ENCODE results near the gene ZZZ3. TPM values are rescaled to one million over a fixed set of nuclear protein-coding genes. Genes with fewer than 3 reads are reported as not detected.

ZZZ3 gene
- total and polyA plus RNA-seq, 2 of the 13 experiments (the other 11 are each of a cell fraction or from before 2014, with no cell fraction given), result 18.1 to 50.2 TPM

DNA sequence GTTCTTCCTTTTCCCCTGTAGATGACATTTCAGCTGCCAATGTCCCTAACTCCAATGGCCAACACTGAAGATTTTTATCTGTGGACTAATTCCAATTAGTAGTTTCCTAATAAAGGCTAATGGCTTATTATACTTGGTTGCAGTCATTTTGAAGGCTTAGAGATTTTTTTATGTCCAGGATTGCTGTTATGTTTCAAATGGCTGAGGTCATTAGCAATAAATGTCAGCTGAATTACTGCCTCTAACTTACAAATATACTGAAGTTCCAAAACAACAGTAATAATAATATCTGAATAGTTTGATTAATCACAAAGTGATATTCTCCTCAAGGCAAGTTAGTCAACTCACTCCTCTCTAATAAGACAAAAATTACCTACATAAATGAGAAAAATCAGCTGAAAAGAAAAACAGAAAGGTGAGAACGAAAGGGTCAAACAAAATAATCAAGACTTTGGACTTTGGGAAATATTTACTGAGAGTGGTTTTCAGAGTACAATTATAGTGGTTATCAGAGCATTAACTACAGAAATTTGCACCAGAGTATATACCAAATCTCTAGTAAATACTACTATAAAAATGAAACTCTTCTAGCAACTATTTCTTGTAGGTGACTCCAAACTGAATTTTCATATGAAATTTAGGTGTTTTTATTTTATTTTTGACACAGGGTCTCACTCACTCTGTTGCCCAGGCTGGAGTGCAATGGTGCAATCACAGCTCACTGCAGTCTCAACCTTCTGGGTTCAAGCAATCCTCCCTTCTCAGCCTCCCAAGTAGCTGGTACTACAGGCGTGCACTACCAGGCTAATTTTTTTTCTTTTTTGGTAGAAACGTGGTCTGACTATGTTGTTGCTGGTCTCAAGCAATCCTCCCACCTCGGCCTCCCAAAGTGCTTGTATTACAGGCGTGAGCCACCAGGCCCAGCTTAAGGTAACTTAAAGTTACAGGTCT, 3.5 kb downstream of the ZZZ3 start (continued):
- TF ChIP-seq, protein P1, sequence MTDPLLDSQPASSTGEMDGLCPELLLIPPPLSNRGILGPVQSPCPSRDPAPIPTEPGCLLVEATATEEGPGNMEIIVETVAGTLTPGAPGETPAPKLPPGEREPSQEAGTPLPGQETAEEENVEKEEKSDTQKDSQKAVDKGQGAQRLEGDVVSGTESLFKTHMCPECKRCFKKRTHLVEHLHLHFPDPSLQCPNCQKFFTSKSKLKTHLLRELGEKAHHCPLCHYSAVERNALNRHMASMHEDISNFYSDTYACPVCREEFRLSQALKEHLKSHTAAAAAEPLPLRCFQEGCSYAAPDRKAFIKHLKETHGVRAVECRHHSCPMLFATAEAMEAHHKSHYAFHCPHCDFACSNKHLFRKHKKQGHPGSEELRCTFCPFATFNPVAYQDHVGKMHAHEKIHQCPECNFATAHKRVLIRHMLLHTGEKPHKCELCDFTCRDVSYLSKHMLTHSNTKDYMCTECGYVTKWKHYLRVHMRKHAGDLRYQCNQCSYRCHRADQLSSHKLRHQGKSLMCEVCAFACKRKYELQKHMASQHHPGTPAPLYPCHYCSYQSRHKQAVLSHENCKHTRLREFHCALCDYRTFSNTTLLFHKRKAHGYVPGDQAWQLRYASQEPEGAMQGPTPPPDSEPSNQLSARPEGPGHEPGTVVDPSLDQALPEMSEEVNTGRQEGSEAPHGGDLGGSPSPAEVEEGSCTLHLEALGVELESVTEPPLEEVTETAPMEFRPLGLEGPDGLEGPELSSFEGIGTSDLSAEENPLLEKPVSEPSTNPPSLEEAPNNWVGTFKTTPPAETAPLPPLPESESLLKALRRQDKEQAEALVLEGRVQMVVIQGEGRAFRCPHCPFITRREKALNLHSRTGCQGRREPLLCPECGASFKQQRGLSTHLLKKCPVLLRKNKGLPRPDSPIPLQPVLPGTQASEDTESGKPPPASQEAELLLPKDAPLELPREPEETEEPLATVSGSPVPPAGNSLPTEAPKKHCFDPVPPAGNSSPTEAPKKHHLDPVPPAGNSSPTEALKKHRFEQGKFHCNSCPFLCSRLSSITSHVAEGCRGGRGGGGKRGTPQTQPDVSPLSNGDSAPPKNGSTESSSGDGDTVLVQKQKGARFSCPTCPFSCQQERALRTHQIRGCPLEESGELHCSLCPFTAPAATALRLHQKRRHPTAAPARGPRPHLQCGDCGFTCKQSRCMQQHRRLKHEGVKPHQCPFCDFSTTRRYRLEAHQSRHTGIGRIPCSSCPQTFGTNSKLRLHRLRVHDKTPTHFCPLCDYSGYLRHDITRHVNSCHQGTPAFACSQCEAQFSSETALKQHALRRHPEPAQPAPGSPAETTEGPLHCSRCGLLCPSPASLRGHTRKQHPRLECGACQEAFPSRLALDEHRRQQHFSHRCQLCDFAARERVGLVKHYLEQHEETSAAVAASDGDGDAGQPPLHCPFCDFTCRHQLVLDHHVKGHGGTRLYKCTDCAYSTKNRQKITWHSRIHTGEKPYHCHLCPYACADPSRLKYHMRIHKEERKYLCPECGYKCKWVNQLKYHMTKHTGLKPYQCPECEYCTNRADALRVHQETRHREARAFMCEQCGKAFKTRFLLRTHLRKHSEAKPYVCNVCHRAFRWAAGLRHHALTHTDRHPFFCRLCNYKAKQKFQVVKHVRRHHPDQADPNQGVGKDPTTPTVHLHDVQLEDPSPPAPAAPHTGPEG (CRISPR knock-in tag; IDR thresholded peaks at IDR 0.05), result no peak
- TF ChIP-seq ZNF282 (IDR thresholded peaks at IDR 0.05; ENCODE audit: partially characterized antibody) (no peak), ZNF33B (CRISPR knock-in tag; IDR thresholded peaks at IDR 0.05) (no peak), ZKSCAN5 (CRISPR knock-in tag; IDR thresholded peaks at IDR 0.05) (no peak), CBX2 (IDR thresholded peaks at IDR 0.05; ENCODE audit: low read depth, low read length) (no peak), CBX2 (CRISPR knock-in tag; IDR thresholded peaks at IDR 0.05; ENCODE audit: low read depth) (no peak), ZNF841 (CRISPR knock-in tag; IDR thresholded peaks at IDR 0.05; ENCODE audit: borderline replicate concordance) (no peak), ZSCAN25 (CRISPR knock-in tag; IDR thresholded peaks at IDR 0.05) (no peak), SMARCE1 (IDR thresholded peaks at IDR 0.05; ENCODE audit: borderline replicate concordance) (no peak), ASH2L (IDR thresholded peaks at IDR 0.05; ENCODE audit: insufficient read length, low read depth, low read length) (peak; percentile 47), ZNF430 (CRISPR knock-in tag; IDR thresholded peaks at IDR 0.05) (no peak), RNF2 (conservative IDR thresholded peaks at IDR 0.05; ENCODE audit: low read depth) (no peak), POLR2AphosphoS2 (IDR thresholded peaks at IDR 0.05; ENCODE audit: low read depth, low read length) (no peak), NR1H2 (CRISPR knock-in tag; IDR thresholded peaks at IDR 0.05; ENCODE audit: borderline replicate concordance, low read depth) (no peak), KDM1A (CRISPR knock-in tag; IDR thresholded peaks at IDR 0.05) (peak; percentile 79; the same call in 1 of the 2 replicates), RBAK (CRISPR knock-in tag; IDR thresholded peaks at IDR 0.05) (no peak), CHD4 (IDR thresholded peaks at IDR 0.05; ENCODE audit: borderline replicate concordance, low read length) (peak; percentile 63; the same call in 1 of the 2 replicates), ZNF460 (CRISPR knock-in tag; IDR thresholded peaks at IDR 0.05; ENCODE audit: borderline replicate concordance) (no peak), NRL (CRISPR knock-in tag; IDR thresholded peaks at IDR 0.05; ENCODE audit: borderline replicate concordance) (no peak), MYNN (CRISPR knock-in tag; IDR thresholded peaks at IDR 0.05; ENCODE audit: low read depth) (no peak)
- TF ChIP-seq, protein P2, sequence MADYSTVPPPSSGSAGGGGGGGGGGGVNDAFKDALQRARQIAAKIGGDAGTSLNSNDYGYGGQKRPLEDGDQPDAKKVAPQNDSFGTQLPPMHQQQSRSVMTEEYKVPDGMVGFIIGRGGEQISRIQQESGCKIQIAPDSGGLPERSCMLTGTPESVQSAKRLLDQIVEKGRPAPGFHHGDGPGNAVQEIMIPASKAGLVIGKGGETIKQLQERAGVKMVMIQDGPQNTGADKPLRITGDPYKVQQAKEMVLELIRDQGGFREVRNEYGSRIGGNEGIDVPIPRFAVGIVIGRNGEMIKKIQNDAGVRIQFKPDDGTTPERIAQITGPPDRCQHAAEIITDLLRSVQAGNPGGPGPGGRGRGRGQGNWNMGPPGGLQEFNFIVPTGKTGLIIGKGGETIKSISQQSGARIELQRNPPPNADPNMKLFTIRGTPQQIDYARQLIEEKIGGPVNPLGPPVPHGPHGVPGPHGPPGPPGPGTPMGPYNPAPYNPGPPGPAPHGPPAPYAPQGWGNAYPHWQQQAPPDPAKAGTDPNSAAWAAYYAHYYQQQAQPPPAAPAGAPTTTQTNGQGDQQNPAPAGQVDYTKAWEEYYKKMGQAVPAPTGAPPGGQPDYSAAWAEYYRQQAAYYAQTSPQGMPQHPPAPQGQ (CRISPR knock-in tag; IDR thresholded peaks at IDR 0.05; ENCODE audit: borderline replicate concordance), result no peak
- TF ChIP-seq, protein P3, sequence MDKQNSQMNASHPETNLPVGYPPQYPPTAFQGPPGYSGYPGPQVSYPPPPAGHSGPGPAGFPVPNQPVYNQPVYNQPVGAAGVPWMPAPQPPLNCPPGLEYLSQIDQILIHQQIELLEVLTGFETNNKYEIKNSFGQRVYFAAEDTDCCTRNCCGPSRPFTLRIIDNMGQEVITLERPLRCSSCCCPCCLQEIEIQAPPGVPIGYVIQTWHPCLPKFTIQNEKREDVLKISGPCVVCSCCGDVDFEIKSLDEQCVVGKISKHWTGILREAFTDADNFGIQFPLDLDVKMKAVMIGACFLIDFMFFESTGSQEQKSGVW (CRISPR knock-in tag; IDR thresholded peaks at IDR 0.05; ENCODE audit: borderline replicate concordance), result no peak

All from HepG2 (cell line).